ENCODE measurements around the gene LRFN4. TPM values are rescaled to one million over a fixed set of nuclear protein-coding genes. Genes with fewer than 3 reads are reported as not detected.

Gene LRFN4
- total RNA-seq, 1 donor from 2014 or later, result 14.3 TPM

DNA sequence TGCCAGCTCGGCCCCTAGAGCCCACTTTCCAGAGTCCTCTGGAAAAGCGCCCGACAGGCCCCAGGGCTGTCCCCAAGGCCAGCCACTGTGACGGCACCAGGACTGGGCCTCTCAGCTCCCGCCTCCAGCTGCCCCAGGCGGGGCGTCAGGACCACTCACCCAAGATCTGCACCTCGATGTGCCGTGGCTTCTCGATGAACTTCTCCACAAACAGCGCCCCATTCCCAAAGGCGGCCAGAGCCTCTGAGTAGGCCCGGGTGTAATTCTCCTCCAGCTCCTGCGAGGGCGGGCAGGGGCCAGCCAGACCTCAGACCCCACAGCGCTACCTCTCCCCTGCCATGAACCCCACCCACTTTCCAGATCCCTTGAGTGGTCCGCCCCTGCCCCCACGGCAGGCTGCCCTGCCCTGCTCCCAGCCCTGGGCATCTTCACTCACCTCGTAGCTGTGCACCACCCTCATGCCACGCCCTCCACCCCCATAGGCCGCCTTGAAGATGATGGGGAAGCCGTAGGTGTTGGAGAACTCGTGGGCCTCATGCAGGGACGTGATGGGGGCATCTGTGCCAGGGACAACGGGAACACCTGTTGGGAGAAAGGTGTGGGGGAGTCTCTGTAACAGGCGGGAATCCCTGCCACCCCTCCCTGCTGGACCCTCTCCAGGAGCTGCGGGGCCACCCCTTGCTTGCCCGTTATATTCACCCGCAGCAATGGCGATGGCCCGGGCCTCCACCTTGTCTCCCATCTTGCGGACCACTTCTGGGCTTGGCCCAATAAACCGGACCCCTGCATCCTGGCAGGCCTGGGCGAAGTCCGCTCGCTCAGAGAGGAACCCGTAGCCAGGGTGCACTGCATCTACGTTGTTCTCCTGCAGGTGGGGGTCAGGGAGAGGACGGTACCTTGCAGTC lies 14.0 kb downstream of the LRFN4 start:
- no peak for DNase-seq (ENCODE audit: low read depth in 2 of 2)

DNA sequence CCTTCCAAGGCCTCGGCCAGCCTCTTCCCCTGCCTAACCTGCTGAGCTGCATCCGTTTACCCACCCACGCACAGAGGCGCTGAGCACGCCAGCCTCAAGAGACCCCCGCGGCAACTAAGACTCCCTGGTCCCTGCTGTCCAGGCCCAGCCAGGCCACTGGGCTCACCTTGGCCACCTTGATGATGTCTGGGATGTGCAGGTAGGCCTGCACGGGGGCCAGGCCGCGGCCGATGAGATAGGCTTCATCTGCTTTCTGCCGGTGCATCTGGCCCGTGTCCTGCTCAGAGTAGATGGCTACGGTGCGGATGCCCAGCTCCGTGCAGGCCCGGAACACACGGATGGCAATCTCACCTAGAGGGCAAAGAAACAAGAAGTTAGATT lies 14.6 kb downstream of the LRFN4 start:
- DNase-seq (ENCODE audit: low read depth in 2 of 2), result no peak

DNA sequence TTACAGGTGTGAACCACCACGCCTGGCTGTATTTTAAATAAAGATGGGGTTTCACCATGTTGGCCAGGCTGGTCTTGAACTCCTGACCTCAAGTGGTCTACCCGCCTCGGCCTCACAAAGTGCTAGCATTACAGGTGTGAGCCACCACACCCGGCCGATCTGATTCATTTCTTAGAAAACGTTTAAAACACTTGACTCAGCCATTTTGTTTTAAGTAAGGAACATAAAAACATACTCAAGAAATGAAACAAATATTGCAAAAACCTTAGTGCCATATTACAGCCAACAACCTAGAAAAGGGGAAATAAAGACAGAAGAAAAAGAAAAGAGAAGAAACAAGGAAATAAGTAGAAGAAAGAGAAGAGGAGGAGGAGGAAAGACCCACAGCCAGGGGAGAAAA lies 17.4 kb downstream of the LRFN4 start:
- no peak for DNase-seq (ENCODE audit: low read depth in 2 of 2)

DNA sequence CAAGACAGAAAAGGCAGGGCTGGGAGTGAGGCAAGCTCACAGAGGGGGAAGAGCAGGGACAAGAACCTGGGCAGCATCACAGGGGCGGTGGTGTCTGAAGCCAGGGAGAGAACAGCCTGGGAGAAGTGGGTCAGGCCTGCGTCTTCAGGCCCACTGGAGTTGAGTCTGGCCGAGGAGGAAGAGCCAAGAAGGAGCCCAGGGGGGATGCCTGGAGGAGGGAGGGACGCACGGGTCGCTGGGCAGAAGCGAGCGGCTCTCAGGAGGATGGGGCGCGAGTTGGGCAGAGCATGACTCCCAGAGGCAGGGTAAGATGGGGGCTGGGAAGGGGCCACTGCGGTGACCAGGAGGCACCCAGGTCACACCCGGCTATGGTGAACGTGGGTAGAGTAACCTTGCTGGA lies 18.5 kb downstream of the LRFN4 start:
- DNase-seq (ENCODE audit: low read depth in 2 of 2), result no peak

DNA sequence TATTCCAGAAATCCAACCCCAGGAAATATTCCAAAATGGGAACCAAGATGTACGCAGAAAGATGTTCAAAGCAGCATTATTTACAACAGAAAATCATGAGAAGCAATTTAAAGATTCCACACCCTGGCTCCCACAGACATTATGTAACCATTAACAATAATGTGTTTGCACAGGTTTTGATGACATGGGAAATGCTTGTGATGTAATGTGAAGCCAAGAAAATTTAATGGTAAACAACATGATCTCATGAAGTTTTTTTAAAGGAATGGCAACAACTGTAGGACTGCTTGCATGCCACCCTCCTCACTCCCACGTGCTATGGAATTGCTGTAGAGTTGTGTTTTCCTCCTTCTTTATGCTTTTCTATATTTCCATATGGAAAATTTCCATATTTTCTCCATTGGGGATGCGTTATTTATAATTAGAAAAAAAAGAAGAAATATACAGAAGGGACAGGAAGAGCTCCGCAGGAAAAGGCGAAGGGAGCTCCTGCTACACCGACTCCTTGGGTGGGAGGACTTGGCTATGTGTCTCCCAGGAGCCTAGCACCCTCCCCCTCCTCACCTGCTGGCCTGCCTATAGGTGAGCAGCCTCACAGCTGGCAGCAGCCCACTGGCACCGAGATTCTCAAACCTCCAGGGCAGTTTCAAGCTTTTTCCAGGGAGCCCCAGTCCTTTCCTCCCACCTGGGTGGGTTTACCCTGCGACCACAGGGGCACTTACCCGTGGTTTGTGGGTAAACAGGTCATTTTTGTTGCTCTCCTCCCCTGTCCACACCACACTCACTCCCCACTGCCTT lies 20.9 kb downstream of the LRFN4 start:
- DNase-seq (ENCODE audit: low read depth in 2 of 2), result no peak

DNA sequence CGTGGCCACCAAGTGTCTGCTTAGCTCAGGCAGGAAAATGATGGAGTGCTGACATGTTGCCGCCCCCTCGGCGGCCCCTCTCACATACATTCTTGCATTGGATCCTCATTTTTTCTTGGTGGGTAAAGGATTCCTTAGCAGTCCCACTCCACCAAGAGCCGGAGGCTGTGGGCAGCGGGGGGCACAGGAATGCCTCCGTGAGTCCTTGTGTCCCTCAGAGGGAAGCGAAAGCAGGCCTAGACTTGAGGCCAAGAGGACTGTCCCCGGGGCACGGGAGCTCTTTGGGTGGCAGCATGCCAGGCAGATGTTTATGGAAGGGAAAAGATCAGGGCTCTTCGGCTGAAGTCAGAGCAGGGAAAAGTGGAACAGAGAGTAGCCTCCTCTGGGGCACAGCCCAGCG lies 21.6 kb downstream of the LRFN4 start:
- DNase-seq (ENCODE audit: low read depth in 2 of 2), result no peak

DNA sequence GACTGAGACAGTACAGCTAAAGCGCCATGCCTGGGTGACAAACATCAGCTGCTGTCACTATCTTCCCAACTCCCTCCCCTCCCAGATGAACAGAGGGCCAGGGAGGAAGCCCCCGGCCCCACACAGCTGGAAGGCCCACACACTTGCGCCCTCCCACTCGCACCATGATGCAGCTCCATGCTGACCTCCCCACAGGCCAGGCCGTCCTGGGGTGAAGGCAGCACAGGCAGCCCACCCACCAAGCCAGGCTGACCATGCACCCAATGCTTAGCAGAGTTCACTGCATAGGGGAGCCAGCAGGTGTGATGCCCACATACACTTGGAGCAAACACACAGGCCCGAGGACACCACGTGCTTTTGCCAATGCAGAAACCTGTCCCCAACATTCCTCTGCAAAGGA lies 22.1 kb downstream of the LRFN4 start:
- no peak for DNase-seq (ENCODE audit: low read depth in 2 of 2)

DNA sequence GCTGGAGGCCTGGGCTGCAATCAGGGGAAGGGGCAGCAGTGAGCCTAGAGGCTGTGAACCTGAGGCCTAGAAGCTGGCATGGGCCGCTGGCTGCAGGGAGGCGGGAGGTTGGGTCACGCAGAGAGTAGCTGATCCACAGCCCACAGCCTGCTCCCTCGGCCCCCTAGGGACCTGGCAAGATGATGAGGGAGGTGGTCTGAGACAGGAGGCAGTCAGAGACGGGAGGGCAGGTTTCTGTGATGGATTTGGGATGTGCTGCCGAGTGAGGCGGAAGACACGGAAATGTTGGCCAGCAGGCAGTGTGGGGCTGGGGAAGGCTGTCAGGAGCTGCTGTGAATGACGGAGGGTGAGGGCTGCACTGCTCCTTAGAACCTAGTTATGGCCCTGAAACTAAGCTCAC lies 22.7 kb downstream of the LRFN4 start:
- DNase-seq (ENCODE audit: low read depth in 2 of 2), result no peak

DNA sequence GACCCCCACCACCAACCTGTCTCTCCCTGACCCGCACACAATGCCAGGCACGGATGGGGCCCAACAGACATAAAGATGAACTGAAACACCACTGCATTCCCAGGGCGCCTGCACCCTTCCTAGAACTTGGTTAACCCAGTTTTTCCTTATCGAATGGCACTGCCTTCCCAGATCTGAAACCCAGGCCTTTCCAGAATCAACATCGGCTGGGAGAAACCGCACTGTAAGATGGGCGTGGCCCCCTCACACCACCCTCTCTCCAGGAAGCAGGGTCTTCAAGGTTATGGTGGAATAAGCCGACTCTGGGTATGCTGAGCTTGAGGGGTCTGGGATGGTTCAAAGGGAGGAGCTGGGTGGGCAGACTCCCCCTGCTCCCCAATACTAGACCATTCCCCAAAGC lies 23.1 kb downstream of the LRFN4 start:
- no peak for DNase-seq (ENCODE audit: low read depth in 2 of 2)

DNA sequence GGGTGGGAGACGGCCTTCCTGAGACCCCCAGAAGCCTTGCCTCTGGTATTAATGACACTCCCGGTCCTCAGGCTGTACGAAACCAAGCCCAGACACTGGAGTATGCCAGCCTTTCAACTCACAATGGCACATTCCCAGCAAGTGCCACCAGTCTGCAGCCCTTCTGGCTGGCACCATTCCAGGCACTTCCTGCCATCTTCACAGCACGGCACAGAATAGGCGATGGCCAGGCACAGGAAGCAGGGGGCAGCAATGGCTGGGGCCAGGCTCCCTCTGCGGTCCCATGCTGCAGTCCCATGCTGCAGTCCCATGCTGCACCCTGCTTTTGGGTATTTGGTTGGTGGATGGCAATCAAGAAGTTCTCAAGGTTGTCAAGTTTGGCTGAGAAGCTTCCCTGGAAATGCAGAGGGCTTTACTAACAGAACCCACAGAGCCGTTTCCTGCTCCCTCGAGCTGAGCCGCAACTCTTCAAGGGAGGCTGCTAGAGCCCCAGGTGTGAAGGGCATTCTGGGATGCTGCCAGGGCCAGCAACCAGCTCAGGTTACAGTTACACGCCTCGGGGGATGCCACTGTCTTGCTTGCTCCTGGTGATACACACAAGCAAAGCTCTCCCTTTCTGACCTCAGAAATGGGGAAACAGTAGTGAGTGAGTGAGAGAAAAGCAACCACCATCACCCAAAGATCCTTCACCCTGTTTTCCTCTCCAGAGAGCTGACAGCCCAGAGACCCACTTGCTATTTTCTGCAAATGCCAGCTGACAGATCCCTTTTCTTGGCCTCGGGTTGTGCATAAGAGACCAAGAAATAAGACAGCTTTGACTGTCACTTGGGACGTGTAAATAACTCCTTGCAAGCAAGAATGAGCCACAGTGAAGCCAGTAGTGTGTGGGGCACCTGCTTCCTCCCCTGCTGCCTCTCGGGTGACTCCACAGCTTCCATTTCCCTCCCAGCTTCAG lies 23.9 kb downstream of the LRFN4 start:
- peak in 1 of 2 donors; percentile 32 for DNase-seq (ENCODE audit: low read depth in 2 of 2)

DNA sequence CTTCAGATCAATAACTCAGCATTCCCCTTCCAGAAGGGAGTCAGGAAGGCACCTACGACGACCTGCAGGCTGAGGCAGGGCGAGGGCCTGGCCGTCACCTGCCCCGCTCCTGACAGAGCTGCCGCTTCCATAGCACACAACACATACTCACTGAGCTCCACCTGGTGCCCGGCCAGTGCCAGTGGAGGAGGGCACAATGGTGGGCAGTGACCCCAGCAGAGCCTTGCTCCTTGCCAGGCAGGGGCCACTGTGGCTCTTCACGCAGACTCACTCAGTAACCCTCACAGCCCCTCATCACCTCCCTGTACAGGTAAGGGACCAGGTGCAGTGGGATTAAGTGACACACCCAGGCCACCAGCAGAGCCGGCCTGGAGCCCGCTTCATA lies 24.6 kb downstream of the LRFN4 start:
- DNase-seq (ENCODE audit: low read depth in 2 of 2), result no peak

DNA sequence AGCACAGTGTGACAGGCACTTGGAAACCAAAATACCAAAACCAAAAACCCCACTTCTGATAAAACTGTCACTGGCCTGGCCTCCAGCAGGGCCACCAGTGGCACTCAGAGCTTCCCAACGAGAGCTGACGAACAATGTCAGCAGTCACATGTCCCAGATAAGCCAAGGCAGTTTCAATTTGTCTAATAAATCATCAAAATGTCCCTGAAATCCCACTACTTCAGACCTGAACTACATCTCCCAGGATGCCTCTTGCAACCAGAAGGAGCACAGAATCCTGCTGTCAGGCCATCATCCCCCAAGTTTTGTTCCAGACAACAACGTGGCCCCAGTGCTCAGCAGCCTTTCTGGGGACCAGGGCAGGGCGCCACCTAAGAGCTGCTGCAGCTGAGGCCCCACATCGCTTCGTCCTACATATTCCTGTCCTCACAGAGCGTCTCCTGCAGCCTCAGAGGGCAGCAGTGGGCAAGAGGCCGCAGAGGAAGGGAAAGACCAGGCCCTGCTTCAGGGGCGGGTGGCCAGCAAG lies 25.1 kb downstream of the LRFN4 start:
- no peak for DNase-seq (ENCODE audit: low read depth in 2 of 2)

DNA sequence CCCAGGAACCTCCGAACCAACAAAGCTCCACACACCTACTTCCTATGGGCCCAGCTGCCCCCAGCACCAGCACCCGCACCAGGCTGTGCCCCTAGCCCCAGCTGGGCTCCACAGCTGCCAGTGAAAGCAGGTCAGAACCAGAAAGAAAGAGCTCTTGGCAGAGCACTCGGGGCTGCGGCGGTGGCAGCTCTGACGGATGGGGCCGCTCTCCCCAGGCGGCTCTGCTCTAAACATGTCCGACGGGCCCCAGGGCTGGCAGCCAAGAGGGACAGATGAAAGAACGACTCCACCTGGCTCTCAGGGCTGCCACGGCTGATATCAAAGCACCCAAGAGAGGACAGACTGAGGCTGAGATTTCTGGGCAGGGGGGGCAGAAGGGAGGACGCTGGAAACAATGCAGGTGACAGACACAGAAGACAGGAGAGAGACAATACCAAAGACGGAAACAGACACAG lies 25.7 kb downstream of the LRFN4 start:
- DNase-seq (ENCODE audit: low read depth in 2 of 2), result peak in 1 of 2 donors; percentile 13

DNA sequence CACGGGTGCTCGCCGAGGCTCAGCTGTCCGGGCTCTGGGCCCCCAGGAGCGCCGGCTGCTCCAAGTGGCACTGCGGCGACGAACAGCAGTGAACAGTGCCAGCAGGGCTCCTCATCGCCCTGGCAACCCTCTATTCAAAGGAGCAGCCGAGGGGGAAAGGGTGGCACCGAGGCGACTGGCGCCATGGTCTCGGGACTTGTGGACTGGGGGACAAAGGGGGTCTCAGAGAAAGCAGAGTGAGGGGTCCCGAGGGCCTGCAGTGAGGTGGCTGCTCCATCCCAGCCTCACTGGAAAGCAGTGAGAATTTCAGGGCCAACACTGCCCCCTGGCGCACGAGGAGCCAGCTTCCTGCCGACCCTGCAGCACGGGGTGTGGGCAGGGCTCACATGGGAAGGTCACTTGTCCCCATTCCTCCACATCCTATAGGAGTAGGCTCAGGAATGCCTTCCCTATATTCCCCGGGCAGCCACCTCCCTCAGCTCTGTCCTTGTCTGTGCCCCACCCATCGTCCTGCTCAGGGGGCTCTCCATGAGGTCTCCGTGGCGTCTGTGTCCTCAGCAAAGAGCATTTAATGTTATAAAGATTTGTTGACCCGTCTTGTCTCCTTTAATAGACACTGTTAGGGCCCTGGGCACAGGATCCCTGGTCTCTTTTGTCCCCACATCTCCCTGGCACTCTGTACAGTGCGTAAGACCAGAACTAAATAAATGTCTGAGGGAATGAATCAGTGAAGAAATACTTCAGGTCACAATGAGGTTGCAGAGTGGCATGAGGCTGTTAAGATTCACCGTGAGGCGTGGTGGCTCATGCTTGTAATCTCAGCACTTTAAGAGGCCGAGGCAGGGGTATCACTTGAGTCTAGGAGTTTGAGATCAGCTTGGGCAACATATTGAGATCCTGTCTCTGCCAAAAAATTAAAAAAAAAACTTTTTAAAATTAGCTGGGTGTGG lies 26.4 kb downstream of the LRFN4 start:
- peak; percentile 69 to 76 for DNase-seq (ENCODE audit: low read depth in 2 of 2)

DNA sequence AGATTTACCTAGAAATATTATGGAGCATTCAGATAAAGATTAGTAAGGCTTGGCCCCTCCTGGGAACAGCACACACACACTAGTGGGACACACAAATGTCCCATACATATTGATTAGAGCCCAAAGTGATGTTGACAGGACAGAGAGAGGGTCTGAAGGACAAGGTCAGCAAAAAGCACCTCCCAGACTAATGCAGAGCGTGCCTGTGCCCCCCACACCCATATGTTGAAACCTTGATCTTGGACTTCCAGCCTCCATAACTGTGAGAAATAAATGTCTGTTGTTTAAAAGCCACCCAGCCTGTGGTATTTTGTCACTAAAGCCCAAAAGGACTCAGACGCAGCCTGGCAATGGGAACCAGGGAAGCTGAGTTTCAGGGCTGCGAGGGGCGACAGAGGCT lies 27.6 kb downstream of the LRFN4 start:
- DNase-seq (ENCODE audit: low read depth in 2 of 2), result no peak

DNA sequence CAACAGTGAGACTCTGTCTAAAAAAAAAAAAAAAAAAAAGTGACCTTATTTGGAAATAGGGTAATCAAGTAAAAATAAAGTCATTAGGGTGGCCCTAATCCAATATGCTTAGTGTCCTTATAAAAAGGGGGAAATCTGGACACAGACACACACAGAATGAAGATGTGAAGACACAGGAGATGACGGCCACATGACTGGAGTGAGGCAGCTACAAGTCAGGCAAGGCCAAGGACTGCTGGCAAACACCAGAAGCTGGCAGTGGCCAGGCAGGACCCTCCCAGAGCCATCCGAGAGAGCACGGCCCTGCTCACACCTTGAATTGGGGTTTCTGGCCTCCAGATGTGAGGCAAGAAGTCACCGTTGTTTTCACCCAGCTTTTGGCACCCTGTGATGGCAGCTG lies 28.6 kb downstream of the LRFN4 start:
- no peak for DNase-seq (ENCODE audit: low read depth in 2 of 2)

DNA sequence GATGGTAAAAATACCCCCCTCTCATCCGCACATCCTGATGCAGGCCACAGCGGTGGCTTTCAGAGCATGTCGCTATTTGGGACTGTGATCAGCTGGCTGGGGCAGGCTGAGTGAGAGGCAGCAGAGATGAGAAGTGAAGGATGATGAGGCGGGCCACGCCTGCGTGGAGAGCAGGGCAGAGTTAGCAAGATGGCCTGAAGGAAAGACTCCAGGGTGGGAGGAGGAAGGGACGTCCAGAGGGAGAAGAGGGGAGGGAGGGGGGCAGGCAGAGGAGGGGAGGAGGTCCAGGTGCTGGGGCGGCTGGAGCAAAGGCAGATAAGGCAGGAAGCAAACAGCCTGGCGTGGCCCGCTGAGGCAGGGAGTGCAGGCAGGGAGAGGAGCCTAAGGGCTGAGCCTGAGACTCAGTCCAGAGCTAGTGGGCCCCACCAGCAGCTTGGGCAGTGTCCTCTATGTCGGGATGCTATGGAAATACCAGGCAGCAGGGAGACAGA lies 29.1 kb downstream of the LRFN4 start:
- DNase-seq (ENCODE audit: low read depth in 2 of 2), result no peak

DNA sequence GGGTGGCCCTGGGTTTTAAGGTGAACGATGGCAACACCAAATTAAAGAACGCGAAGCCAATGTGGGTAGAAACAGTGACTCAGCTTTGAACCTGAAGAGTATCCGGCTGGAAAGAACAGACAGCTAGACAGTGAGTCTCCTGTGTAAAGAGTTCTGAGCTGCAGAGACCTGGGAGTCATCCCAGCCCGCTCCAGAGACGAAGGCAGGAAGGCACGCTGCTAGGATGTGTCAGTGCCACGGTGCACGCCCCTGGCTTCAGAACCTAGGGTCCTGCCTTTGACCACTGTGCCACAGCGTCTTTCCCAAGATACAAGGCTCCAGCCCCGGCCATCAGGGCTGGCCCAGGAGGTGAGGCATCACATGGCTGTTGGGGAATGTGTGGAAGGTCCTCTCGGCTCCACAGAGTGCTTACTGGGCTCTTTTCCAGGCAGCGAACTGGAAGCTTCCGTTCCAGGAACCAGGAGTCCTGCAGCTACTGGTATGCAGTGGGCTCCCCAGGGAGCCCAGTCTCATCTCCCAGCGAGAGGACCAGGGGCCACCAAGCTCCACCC lies 29.9 kb downstream of the LRFN4 start:
- DNase-seq (ENCODE audit: low read depth in 2 of 2), result peak; percentile 24 to 55

DNA sequence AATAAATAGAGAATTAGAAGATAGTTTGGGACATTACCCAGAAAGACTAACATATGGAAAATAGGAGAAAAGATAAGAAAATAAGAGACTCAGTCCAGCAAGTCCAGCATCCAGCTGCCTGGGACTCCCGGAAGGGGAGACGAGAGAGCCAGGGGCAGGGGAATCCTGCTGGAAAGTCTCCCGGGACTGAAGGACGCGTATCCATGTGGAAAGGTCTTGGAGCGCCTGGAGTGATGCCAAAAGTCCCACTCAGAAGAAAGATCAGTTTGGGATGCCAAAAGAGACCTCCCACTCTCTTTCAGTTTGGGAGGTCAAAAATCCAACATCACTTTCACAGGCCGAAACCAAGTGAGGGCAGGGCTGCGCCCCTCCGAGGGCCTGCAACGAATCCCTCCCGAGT lies 30.7 kb downstream of the LRFN4 start:
- no peak for DNase-seq (ENCODE audit: low read depth in 2 of 2)

DNA sequence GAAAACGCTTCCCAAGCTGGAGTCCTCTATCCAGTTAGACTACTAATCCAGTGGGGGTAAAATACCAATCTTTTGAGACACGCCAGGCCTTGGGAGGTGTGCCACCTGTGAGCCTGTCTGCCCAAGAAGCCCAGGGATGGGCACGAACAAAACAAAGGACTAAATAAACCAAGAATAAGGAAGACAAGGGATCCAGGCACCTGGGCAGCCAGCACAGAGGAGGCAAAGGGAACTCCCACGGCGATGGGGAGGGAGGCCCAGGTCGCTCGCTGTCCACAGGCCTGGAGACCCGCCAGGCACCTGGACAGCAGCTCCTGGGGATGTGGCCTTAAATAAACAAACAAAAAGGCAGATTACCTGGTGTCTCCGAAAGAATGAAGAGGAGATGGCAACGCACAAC lies 31.4 kb downstream of the LRFN4 start:
- no peak for DNase-seq (ENCODE audit: low read depth in 2 of 2)

Measured in lung microvascular endothelial cell (primary cell).